GM21528 (cell line): ENCODE measurements around the gene RABL6.
"Not testable (repeated sequence)": the region's sequence is repeated elsewhere in the genome, so short reads cannot be mapped to it uniquely, and the experiment has no call there.

ENCODE experiments used
- ATAC-seq: cut with Tn5 transposase; IDR thresholded peaks from one replicate; pipeline ENCODE4 v1.9.1; 2021; ENCODE audit warnings: mild to moderate bottlenecking, moderate library complexity; ENCODE audit not compliant: unreplicated experiment, low FRiP score

RABL6 gene

GRCh38 chr9:136867917-136868316, 60.2 kb downstream of the RABL6 start:
- no peak for ATAC-seq

GRCh38 chr9:136868644-136869043, 60.9 kb downstream of the RABL6 start:
- ATAC-seq: no peak

GRCh38 chr9:136869611-136870010, 61.9 kb downstream of the RABL6 start:
- ATAC-seq: not testable (repeated sequence)

GRCh38 chr9:136875155-136875554, 67.4 kb downstream of the RABL6 start:
- no peak for ATAC-seq

- ATAC-seq: no peak
These were observed 68.7 kb downstream of the RABL6 start for GRCh38 chr9:136876476-136876875.

GRCh38 chr9:136880651-136881050, 72.9 kb downstream of the RABL6 start:
- no peak for ATAC-seq

GRCh38 chr9:136881691-136882108, 74.0 kb downstream of the RABL6 start:
- ATAC-seq: no peak

- peak; percentile 33 for ATAC-seq
These were observed 74.6 kb downstream of the RABL6 start for GRCh38 chr9:136882109-136882946.

- ATAC-seq: not testable (repeated sequence)
These were observed 75.2 kb downstream of the RABL6 start for GRCh38 chr9:136882947-136883283.

- ATAC-seq: not testable (repeated sequence)
These were observed 75.9 kb downstream of the RABL6 start for GRCh38 chr9:136883670-136884069.

- peak; percentile 72 for ATAC-seq
These were observed 78.3 kb downstream of the RABL6 start, which contains the start of gene TRAF2 for GRCh38 chr9:136885950-136886578. Gene TRAF2 (plus strand): TSS chr9:136886516. CDS start chr9:136898741, 12,225 bp downstream.

GRCh38 chr9:136886610-136887597, 79.2 kb downstream of the RABL6 start:
- peak; percentile 38 for ATAC-seq

GRCh38 chr9:136888454-136888853, 80.7 kb downstream of the RABL6 start:
- ATAC-seq: no peak

GRCh38 chr9:136889858-136890257, 82.1 kb downstream of the RABL6 start:
- ATAC-seq: no peak

- no peak for ATAC-seq
These were observed 82.9 kb downstream of the RABL6 start for GRCh38 chr9:136890661-136891060.
